Nephron (organoid): ENCODE data around the gene CFAP92.

ENCODE experiments used
- H3K27ac Mint-ChIP-seq, 3 experiments: 2 replicates each; pipeline ENCODE4 v1.8.0; 2020; ENCODE audit warnings: mixed read lengths in 3 of 3, mild to moderate bottlenecking in 2 of 3, moderate library complexity in 1 of 3
- H3K27me3 Mint-ChIP-seq: 2 replicates; pipeline ENCODE4 v1.8.0; 2021; ENCODE audit warnings: low read depth, mild to moderate bottlenecking, moderate library complexity, mixed read lengths
- H3K36me3 Mint-ChIP-seq: 2 replicates; pipeline ENCODE4 v1.8.0; 2020; ENCODE audit warnings: low read depth, mixed read lengths
- H3K4me1 Mint-ChIP-seq: 2 replicates; pipeline ENCODE4 v1.8.0; 2020; ENCODE audit warnings: mixed read lengths
- H3K4me3 Mint-ChIP-seq, 3 experiments: 2 replicates each; pipeline ENCODE4 v1.8.0; 2020; ENCODE audit warnings: mild to moderate bottlenecking in 3 of 3, mixed read lengths in 3 of 3, moderate library complexity in 2 of 3
- H3K9me3 Mint-ChIP-seq: 2 replicates; pipeline ENCODE4 v1.8.0; 2020; ENCODE audit warnings: mixed read lengths
- TF ChIP-seq, protein P1 (sequence below), 3 experiments: fragments of 200-600 bp; sonication (generic); IDR thresholded peaks; one replicate each; pipeline ENCODE4 v1.5.0; 2021; ENCODE audit warnings: antibody characterized with exemption in 3 of 3; ENCODE audit not compliant: unreplicated experiment in 3 of 3

CFAP92 gene

DNA sequence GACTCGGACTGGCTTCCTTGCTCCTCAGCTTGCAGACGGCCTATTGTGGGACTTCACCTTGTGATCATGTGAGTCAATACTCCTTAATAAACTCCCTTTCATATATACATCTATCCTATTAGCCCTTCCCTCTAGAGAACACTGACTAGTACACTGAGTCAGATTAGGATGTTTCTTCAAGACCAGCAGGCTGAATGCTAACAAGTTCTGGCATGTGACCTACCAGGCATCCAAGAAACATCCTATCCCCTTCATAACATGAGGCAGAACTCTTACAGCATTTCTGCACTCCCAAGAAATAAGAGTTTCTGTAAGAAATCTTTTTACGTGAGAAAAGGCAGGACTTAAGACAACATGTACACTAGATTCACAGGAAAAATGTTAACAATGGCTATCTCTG, 9.3 kb downstream of the CFAP92 start:
- H3K27ac Mint-ChIP-seq: no peak overlapping the region
- no peaks in the 10 kb centered on the region for H3K36me3 Mint-ChIP-seq
- no peak overlapping the region for H3K4me3 Mint-ChIP-seq
- H3K4me1 Mint-ChIP-seq: peaks cover 5% of the 10 kb centered on the region
- peaks cover 15% of the 10 kb centered on the region for H3K27me3 Mint-ChIP-seq
- H3K9me3 Mint-ChIP-seq: peaks cover 5% of the 10 kb centered on the region
- TF ChIP-seq, protein P1, sequence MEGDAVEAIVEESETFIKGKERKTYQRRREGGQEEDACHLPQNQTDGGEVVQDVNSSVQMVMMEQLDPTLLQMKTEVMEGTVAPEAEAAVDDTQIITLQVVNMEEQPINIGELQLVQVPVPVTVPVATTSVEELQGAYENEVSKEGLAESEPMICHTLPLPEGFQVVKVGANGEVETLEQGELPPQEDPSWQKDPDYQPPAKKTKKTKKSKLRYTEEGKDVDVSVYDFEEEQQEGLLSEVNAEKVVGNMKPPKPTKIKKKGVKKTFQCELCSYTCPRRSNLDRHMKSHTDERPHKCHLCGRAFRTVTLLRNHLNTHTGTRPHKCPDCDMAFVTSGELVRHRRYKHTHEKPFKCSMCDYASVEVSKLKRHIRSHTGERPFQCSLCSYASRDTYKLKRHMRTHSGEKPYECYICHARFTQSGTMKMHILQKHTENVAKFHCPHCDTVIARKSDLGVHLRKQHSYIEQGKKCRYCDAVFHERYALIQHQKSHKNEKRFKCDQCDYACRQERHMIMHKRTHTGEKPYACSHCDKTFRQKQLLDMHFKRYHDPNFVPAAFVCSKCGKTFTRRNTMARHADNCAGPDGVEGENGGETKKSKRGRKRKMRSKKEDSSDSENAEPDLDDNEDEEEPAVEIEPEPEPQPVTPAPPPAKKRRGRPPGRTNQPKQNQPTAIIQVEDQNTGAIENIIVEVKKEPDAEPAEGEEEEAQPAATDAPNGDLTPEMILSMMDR (IDR thresholded peaks at IDR 0.05; ENCODE audit: unreplicated experiment in 3 of 3): no peak

DNA sequence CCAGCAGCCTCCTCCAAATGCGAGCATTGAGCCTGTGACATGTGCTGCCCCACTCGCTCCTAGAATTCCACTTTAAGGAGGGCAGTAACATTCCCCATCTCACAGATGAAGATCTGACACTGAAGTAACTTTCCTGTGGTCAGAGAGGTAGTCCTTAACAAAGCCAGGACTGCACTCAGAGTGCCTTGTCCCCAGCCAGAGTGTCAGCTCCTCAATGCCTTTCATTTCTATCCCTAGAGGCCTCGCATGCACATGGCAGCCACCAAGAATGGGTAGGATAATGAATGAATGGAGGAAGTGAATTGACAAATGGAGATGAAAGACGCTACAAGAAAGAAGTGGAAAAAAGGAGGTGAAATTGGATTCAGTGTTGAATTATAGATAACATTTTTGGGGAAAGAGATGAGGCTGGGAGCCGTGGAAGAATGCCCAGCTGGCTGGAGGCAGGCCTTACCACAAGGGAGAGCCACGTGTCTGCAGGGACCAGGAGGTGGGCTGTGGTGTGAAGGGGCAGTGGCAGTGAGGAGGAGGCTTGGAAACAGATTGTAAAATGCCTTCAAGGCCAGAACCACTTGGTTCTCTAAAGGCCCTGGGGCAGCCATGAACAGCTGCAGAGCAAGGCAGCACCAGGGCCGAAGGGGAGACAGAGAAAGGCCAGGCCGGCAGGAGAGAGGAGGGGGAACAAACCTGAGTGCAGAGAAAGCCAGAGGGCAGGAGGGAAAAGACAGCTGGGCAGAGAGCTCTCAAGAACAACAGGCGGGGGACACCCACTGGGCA, 10.4 kb downstream of the CFAP92 start:
- Mint-ChIP-seq H3K36me3 (no peaks in the 10 kb centered on the region), H3K4me3 (no peak overlapping the region)

DNA sequence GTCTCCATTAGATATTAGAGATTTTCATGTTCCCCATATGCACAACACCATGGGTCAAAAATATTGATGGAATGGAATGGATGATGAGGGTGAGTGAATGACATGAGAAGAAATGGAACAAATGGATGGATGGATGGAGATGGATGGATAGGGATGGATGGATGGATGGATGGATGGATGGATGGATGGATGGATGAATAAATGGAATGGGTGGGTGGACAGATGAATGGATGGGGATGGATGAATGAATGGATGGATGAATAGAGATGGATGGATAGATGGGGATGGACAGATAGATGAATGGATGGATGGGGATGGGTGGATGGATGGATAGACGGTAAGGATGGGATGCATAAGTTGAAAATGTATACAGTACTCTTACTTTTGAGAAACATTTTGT, 18.6 kb downstream of the CFAP92 start:
- Mint-ChIP-seq H3K27ac (no peak overlapping the region), H3K4me3 (no peak overlapping the region), H3K36me3 (no peaks in the 10 kb centered on the region), H3K9me3 (peaks cover under 1% of the 10 kb centered on the region), H3K27me3 (peaks cover 5% of the 10 kb centered on the region), H3K4me1 (peaks cover 13% of the 10 kb centered on the region)
- TF ChIP-seq, protein P1 (IDR thresholded peaks at IDR 0.05; ENCODE audit: unreplicated experiment in 3 of 3): no peak

More for the DNA sequence above, 10.4 kb downstream of the CFAP92 start:
- Mint-ChIP-seq H3K27ac (no peak overlapping the region), H3K27me3 (peaks cover 15% of the 10 kb centered on the region), H3K9me3 (peaks cover 5% of the 10 kb centered on the region), H3K4me1 (peaks cover 5% of the 10 kb centered on the region)
- TF ChIP-seq, protein P1 (IDR thresholded peaks at IDR 0.05; ENCODE audit: unreplicated experiment in 3 of 3): no peak

DNA sequence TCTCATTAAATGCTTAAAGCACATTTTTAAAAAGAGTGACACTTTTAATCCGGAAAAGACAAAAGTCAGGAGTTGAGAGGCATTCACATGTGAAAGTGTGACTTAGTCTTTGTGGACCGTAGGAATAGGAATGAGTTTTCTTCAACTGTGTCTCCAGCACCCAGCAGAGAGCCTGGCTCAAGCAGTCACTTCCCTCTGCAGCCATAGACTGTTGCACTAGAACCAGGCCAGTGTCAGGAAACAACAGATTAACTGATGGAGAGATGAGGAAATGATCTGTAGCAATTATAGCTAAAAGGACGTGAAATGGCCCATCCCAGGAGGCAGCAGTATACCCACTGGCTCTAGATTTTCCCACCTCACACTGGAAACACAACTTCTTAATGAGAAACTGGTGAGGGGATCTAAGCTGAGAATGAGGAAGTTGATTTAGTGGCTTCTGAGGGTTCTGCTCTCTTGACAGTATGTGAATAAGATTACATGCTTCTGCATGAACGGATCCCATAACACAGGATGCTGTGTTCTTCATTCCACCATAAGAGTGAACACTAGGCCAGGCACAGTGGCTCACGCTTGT, 19.8 kb downstream of the CFAP92 start:
- no peaks in the 10 kb centered on the region for H3K36me3 Mint-ChIP-seq
- H3K27me3 Mint-ChIP-seq: no peaks in the 10 kb centered on the region
- peaks cover 16% of the 10 kb centered on the region for H3K4me1 Mint-ChIP-seq
- no peak overlapping the region for H3K27ac Mint-ChIP-seq
- TF ChIP-seq, protein P1 (IDR thresholded peaks at IDR 0.05; ENCODE audit: unreplicated experiment in 3 of 3): no peak
- no peaks in the 10 kb centered on the region for H3K9me3 Mint-ChIP-seq
- no peak overlapping the region for H3K4me3 Mint-ChIP-seq

DNA sequence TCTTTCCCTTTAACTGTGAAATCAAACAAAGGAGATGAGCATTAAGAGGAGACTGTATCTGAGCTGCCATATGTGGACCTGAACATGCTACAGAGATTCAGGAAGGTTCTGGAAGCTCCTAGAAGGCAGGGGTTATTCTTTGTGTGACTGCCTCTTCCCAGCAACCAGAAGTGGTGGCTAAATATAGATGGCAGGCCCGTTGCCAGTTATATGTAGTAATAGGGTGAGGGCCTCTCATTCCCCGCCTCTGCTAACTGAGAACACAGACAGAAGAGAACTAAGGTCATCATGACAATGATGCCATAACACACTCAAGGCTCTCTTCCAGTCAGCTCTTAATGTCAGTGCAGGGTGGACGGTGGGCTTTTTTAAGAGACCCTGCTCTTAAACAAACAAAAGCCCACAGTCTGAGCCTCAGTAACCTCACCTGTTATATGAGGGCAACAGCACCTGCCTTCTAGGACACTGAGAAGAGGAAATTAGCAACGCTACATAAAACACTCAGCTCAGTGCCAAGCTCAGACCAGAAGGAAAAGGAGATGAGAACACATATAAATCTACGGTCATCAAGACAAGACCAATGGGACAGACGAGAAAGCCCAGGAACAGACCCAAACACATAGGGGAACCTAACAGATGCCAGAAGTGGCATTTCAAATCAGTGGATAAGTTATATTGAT, 22.3 kb downstream of the CFAP92 start:
- H3K4me3 Mint-ChIP-seq: no peak overlapping the region
- peaks cover 16% of the 10 kb centered on the region for H3K4me1 Mint-ChIP-seq
- TF ChIP-seq, protein P1 (IDR thresholded peaks at IDR 0.05; ENCODE audit: unreplicated experiment in 3 of 3): no peak
- no peaks in the 10 kb centered on the region for H3K36me3 Mint-ChIP-seq
- no peaks in the 10 kb centered on the region for H3K9me3 Mint-ChIP-seq
- H3K27ac Mint-ChIP-seq: no peak overlapping the region
- H3K27me3 Mint-ChIP-seq: no peaks in the 10 kb centered on the region
